ENCODE measurements around the gene KRTAP9-6. TPM values are rescaled to one million over a fixed set of nuclear protein-coding genes. Genes with fewer than 3 reads are reported as not detected.

KRTAP9-6 gene
- polyA plus RNA-seq, 1 donor from 2014 or later = not detected

- TF ChIP-seq MXI1 (conservative IDR thresholded peaks at IDR 0.05; ENCODE audit: poor library complexity, severe bottlenecking) (no peak), EZH2 (IDR thresholded peaks at IDR 0.05; ENCODE audit: borderline replicate concordance, insufficient read depth, low read length, poor library complexity, severe bottlenecking) (no peak), RAD21 (conservative IDR thresholded peaks at IDR 0.05) (no peak), CTCF (IDR thresholded peaks at IDR 0.05; ENCODE audit: poor library complexity, severe bottlenecking) (no peak), SMC3 (conservative IDR thresholded peaks at IDR 0.05; ENCODE audit: poor library complexity) (no peak), POLR2AphosphoS5 (IDR thresholded peaks at IDR 0.05) (no peak), EP300 (conservative IDR thresholded peaks at IDR 0.05; ENCODE audit: poor library complexity, severe bottlenecking) (no peak), REST (IDR thresholded peaks at IDR 0.05; ENCODE audit: borderline replicate concordance) (no peak), TAF1 (IDR thresholded peaks at IDR 0.05; ENCODE audit: low read depth) (no peak)
- H3K27me3 ChIP-seq (ENCODE audit: insufficient read depth, low read depth, low read length) = no peaks in the 10 kb centered on the region
- no peaks in the 10 kb centered on the region for H3K36me3 ChIP-seq (ENCODE audit: insufficient read depth, low read length)
- H3K9me2 ChIP-seq (ENCODE audit: insufficient read depth, low read length) = no peaks in the 10 kb centered on the region
- H3K27ac ChIP-seq (ENCODE audit: low read length) = no peak overlapping the region
- H3K9me3 ChIP-seq (ENCODE audit: low read length) = no peaks in the 10 kb centered on the region
- H2AFZ ChIP-seq (ENCODE audit: low read depth, low read length) = no peak overlapping the region
- H4K20me1 ChIP-seq (ENCODE audit: insufficient read depth) = no peaks in the 10 kb centered on the region
- no peak overlapping the region for H3K9ac ChIP-seq (ENCODE audit: low read length)
- H3K79me2 ChIP-seq (replicated peaks; ENCODE audit: insufficient read depth, low read length) = no peaks in the 10 kb centered on the region
- no peak overlapping the region for H3K4me2 ChIP-seq (ENCODE audit: low read length)
- H3K4me3 ChIP-seq (ENCODE audit: low read length) = no peak overlapping the region
- no peaks in the 10 kb centered on the region for H3F3A ChIP-seq (ENCODE audit: insufficient read depth, low read length, poor library complexity, severe bottlenecking)
These were observed 21.9 kb downstream of the KRTAP9-6 start for GRCh38 chr17:41287050-41287449.

- H4K20me1 ChIP-seq (ENCODE audit: insufficient read depth) = no peaks in the 10 kb centered on the region
- no peak overlapping the region for H3K4me3 ChIP-seq (ENCODE audit: low read length)
- H3K27ac ChIP-seq (ENCODE audit: low read length) = no peak overlapping the region
- no peak overlapping the region for H3K4me2 ChIP-seq (ENCODE audit: low read length)
- no peak overlapping the region for H3K9ac ChIP-seq (ENCODE audit: low read length)
- TF ChIP-seq EZH2 (IDR thresholded peaks at IDR 0.05; ENCODE audit: borderline replicate concordance, insufficient read depth, low read length, poor library complexity, severe bottlenecking) = no peak
- no peak for TF ChIP-seq CTCF (IDR thresholded peaks at IDR 0.05; ENCODE audit: poor library complexity, severe bottlenecking)
- TF ChIP-seq EP300 (conservative IDR thresholded peaks at IDR 0.05; ENCODE audit: poor library complexity, severe bottlenecking) = no peak
- no peak for TF ChIP-seq REST (IDR thresholded peaks at IDR 0.05; ENCODE audit: borderline replicate concordance)
- no peak for TF ChIP-seq TAF1 (IDR thresholded peaks at IDR 0.05; ENCODE audit: low read depth)
- no peak for TF ChIP-seq MXI1 (conservative IDR thresholded peaks at IDR 0.05; ENCODE audit: poor library complexity, severe bottlenecking)
- no peak for TF ChIP-seq RAD21 (conservative IDR thresholded peaks at IDR 0.05)
- TF ChIP-seq SMC3 (conservative IDR thresholded peaks at IDR 0.05; ENCODE audit: poor library complexity) = no peak
- no peak for TF ChIP-seq POLR2AphosphoS5 (IDR thresholded peaks at IDR 0.05)
- no peaks in the 10 kb centered on the region for H3K9me2 ChIP-seq (ENCODE audit: insufficient read depth, low read length)
- H2AFZ ChIP-seq (ENCODE audit: low read depth, low read length) = no peak overlapping the region
- H3K27me3 ChIP-seq (ENCODE audit: insufficient read depth, low read depth, low read length) = no peaks in the 10 kb centered on the region
- H3F3A ChIP-seq (ENCODE audit: insufficient read depth, low read length, poor library complexity, severe bottlenecking) = no peaks in the 10 kb centered on the region
- H3K9me3 ChIP-seq (ENCODE audit: low read length) = no peaks in the 10 kb centered on the region
- H3K36me3 ChIP-seq (ENCODE audit: insufficient read depth, low read length) = no peaks in the 10 kb centered on the region
- no peaks in the 10 kb centered on the region for H3K79me2 ChIP-seq (replicated peaks; ENCODE audit: insufficient read depth, low read length)
These were observed 28.8 kb downstream of the KRTAP9-6 start for GRCh38 chr17:41294016-41294415.

Data from neural cell (in vitro differentiated cells).